Astrocyte of the cerebellum (primary cell): ENCODE data around the gene SVBP.

ENCODE experiments used
- DNase-seq: peaks from one replicate; pipeline ENCODE4 v3.0.0-alpha.2; 2011; ENCODE audit warnings: low read depth
- H3K4me3 ChIP-seq: 2 replicates; pipeline ENCODE4 v1.5.1; 2011; ENCODE audit warnings: mild to moderate bottlenecking, low read depth, low read length, moderate library complexity
- CTCF ChIP-seq: IDR thresholded peaks from 2 replicates; pipeline ENCODE4 v1.5.1; 2012; ENCODE audit warnings: low read length, low read depth, moderate library complexity, mild to moderate bottlenecking; ENCODE audit errors: missing control alignments
- in situ Hi-C: cut with HindIII; loops from 2 replicates; pipeline ENCODE4 v1.10.0; 2017; ENCODE audit warnings: low sequenced_read_pairs

The SVBP gene

GRCh38 chr1:42841010-42841409 lies 23.8 kb upstream of the SVBP start:
- no peak for DNase-seq
- H3K4me3 ChIP-seq: no peak overlapping the region
- no peak for TF ChIP-seq CTCF
- in situ Hi-C loops: no loop called here

GRCh38 chr1:42838482-42839190 lies 21.4 kb upstream of the SVBP start:
- TF ChIP-seq CTCF: no peak
- DNase-seq: no peak
- H3K4me3 ChIP-seq: no peak overlapping the region
- in situ Hi-C loops: no loop called here

GRCh38 chr1:42837709-42838108 lies 20.5 kb upstream of the SVBP start:
- DNase-seq: no peak
- TF ChIP-seq CTCF: no peak
- in situ Hi-C loops: no loop called here
- no peak overlapping the region for H3K4me3 ChIP-seq

GRCh38 chr1:42835422-42835821 lies 18.2 kb upstream of the SVBP start:
- no peak overlapping the region for H3K4me3 ChIP-seq
- DNase-seq: no peak
- TF ChIP-seq CTCF: no peak
- in situ Hi-C loops: no loop called here

GRCh38 chr1:42834803-42835202 lies 17.6 kb upstream of the SVBP start:
- no peak overlapping the region for H3K4me3 ChIP-seq
- no peak for DNase-seq
- no peak for TF ChIP-seq CTCF
- in situ Hi-C loops: loop anchor here (5.0 kb wide), 1 partner anchor 87 kb away; no protein-coding TSS in a partner anchor

- no peak overlapping the region for H3K4me3 ChIP-seq
- in situ Hi-C loops: loop anchor here (5.0 kb wide), 1 partner anchor 88 kb away; no protein-coding TSS in a partner anchor
- DNase-seq: no peak
- no peak for TF ChIP-seq CTCF
Measured at GRCh38 chr1:42833981-42834380, 16.8 kb upstream of the SVBP start.
